Mucosa of descending colon (tissue), 3 donors: ENCODE data around the gene FABP3. TPM values are rescaled to one million over a fixed set of nuclear protein-coding genes. Genes with fewer than 3 reads are reported as not detected.

Source experiments
- ATAC-seq: fragments of 200-7000 bp; cut with Tn5 transposase; one replicate; pipeline ENCODE4 v1.9.1; 2020; ENCODE audit warnings: mild to moderate bottlenecking, moderate library complexity
- DNase-seq, 3 donors: peaks; one replicate each; pipeline ENCODE4 v3.0.0-alpha.2; 2020
- H3K36me3 ChIP-seq: fragments of 200-600 bp; one replicate; pipeline ENCODE4 v1.8.0; 2021; ENCODE audit warnings: low read depth, mild to moderate bottlenecking
- H3K4me1 ChIP-seq: fragments of 200-600 bp; one replicate; pipeline ENCODE4 v1.8.0; 2021; ENCODE audit warnings: low read depth, mild to moderate bottlenecking
- H3K4me3 ChIP-seq: fragments of 200-600 bp; one replicate; pipeline ENCODE4 v1.8.0; 2021; ENCODE audit warnings: mild to moderate bottlenecking
- H3K9me3 ChIP-seq: fragments of 200-600 bp; one replicate; pipeline ENCODE4 v1.8.0; 2021; ENCODE audit warnings: mild to moderate bottlenecking
- CTCF ChIP-seq: fragments of 200-600 bp; IDR thresholded peaks from one replicate; pipeline ENCODE4 v1.8.0; 2022; ENCODE audit warnings: antibody characterized with exemption, mild to moderate bottlenecking
- intact Hi-C, 2 donors: fragments of 100-400 bp; cut with DNase I in 1 of 2; cut with micrococcal nuclease in 1 of 2; formaldehyde crosslinking; loops; one replicate each; pipeline versions ENCODE4 v1.11.0 to v1.11.1; 2022; cut with DNase I, micrococcal nuclease
- total RNA-seq, 3 donors: library from RNA; stranded (reverse); fragmentation: NEBNext Ultra II Directional in 2 of 3; extraction: Animal tissue kit (Norgen Biotek cat#: 25700) in 2 of 3; gene quantifications; one replicate each; pipeline versions ENCODE4 v1.2.1 to v1.2.4, GENCODE V29; 2021 to 2023
- donor health status: DM: no; HTN: no; CAD: no; lungs with moderate emphysema.
- donor health status: DM: no; HTN: no; CAD: no.
- donor health status: DM: no; HTN: yes; CAD: no.

The FABP3 gene
- total RNA-seq, 3 donors from 2014 or later = 5.6 to 7.8 (median 7.1) TPM

- intact Hi-C loops = no loop called here
- H3K36me3 ChIP-seq = no peaks in the 10 kb centered on the region
- H3K9me3 ChIP-seq = no peaks in the 10 kb centered on the region
- no peak for DNase-seq
- ATAC-seq = no peak
- H3K4me1 ChIP-seq = peaks cover 27% of the 10 kb centered on the region
- H3K4me3 ChIP-seq = no peak overlapping the region
- no peak for TF ChIP-seq CTCF
Measured at GRCh38 chr1:31373897-31374486, 1.1 kb upstream of the FABP3 start.

- Histone ChIP-seq H3K9me3 (no peaks in the 10 kb centered on the region), H3K36me3 (no peaks in the 10 kb centered on the region), H3K4me1 (peaks cover 27% of the 10 kb centered on the region), H3K4me3 (no peak overlapping the region)
- ATAC-seq (no peak), DNase-seq (no peak)
- no peak for TF ChIP-seq CTCF
- intact Hi-C loops = no loop called here
Measured at GRCh38 chr1:31372751-31373055, 173 bp downstream of the FABP3 start.

GRCh38 chr1:31372051-31372450 is 825 bp downstream of the FABP3 start:
- DNase-seq (no peak), ATAC-seq (no peak)
- Histone ChIP-seq H3K4me1 (peaks cover 23% of the 10 kb centered on the region), H3K4me3 (no peak overlapping the region), H3K9me3 (no peaks in the 10 kb centered on the region), H3K36me3 (no peaks in the 10 kb centered on the region)
- intact Hi-C loops = no loop called here
- no peak for TF ChIP-seq CTCF

GRCh38 chr1:31371121-31371959 is 1.5 kb downstream of the FABP3 start:
- Histone ChIP-seq H3K36me3 (no peaks in the 10 kb centered on the region), H3K9me3 (no peaks in the 10 kb centered on the region), H3K4me3 (no peak overlapping the region), H3K4me1 (peaks cover 23% of the 10 kb centered on the region)
- ATAC-seq (peak; percentile 32), DNase-seq (peak in 1 of 3 donors; percentile 70)
- TF ChIP-seq CTCF = no peak
- intact Hi-C loops = no loop called here

- no peak for TF ChIP-seq CTCF
- H3K36me3 ChIP-seq = no peaks in the 10 kb centered on the region
- H3K4me3 ChIP-seq = no peak overlapping the region
- intact Hi-C loops = no loop called here
- peaks cover 18% of the 10 kb centered on the region for H3K4me1 ChIP-seq
- H3K9me3 ChIP-seq = no peaks in the 10 kb centered on the region
- no peak for ATAC-seq
- no peak for DNase-seq
Measured at GRCh38 chr1:31370565-31370964, 2.3 kb downstream of the FABP3 start.
